GM21723 (cell line): ENCODE results near the gene CSK.
A peak's percentile ranks its signal among the peaks of the same experiment; 100 is the strongest.

ENCODE experiments used
- ATAC-seq: cut with Tn5 transposase; IDR thresholded peaks from one replicate; pipeline ENCODE4 v1.9.1; 2021; ENCODE audit warnings: mild to moderate bottlenecking, moderate library complexity; ENCODE audit not compliant: unreplicated experiment

Gene CSK

DNA sequence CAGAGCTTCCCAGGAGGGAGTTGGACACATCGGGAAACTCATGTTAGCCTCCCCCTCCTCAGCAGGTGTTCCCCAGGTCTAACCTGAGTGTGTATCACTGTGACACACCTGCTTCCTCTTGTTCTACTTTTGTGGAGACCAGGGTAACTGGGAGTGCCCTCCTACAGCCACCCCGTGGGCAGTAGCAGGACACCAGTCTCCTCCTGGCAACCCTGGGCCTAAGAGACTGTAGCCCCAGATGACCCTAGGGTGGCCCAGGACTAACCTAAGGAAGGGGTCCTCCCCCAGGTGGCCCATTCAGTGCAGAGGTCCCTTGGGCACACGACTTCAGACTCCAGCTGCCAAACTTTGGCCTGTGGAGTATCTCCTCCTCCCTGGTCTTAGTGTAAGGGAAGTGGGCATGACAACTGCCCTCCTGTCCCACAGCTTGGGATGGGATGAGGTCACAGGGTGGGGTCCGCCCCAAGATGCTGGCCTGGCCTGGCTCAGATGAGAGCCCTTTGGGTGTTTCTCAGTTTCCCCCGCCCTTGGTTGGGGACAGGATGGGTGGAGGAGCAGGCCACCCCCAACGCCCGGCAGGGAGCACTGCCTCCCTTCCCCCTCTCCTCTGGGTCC lies 4.8 kb downstream of the CSK start:
- ATAC-seq = no peak

DNA sequence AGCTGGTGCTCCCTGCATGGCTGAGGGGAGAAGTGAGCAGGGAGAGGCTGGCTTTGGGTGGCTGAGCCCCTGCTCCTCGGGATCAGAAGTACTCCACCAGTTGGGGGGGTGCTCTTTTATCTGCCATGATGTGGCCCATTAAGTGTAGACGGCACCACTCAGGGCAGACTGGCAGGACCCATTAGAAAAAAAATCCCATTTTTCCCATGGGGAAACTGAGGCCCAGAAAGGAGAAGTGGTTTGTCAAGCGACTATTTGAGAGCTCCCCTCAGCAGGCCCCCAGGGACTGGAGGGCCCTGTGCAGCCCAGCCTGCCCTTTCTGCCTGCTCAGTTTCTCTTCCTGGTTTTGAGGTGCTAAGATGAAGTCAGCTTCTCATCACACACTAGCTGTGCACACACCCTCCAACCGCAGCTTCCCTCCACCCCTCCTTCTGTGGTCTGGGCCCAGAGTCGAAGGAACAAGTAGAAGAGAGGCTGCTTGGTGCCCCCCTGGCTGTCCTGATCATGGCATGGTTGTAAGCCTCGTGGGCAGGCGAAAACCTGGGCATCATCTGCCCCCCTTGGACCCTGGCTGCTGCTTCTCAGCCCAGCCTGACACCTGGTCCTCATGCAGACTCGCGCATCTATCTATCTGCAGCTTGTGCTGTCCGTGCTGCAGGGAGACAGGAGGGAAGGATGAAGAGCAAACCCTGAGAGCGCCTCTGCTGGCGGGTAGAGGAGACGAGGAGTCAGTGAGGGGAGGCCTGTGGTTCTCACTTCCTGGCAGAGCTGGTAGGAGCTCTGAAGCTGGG lies 5.6 kb downstream of the CSK start:
- peak; percentile 42 for ATAC-seq

GRCh38 chr15:74788042-74788682 lies 6.3 kb downstream of the CSK start:
- ATAC-seq = no peak

DNA sequence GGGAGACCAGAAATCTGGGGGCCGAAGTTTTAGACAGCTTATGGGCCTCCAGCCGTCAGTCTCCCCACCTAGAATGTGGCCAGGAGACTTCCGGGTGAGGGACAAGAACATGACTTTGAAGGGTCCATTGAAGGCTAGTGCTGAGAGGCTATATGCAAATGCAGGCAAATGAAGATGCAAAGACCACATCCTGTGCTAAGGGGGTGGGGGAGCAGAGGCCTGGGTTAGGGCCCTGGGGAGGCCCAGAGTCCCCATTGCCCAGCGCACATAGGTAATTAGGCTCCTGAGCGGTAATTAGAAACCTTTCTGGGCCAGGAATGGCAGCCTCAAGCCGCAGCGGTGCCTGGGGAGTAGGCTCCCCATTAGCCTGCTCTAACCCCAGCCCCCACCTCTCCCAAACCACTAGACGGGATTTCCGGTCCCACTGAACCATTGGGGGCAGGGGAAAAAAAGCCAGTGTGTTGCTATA lies 6.8 kb downstream of the CSK start:
- peak; percentile 25 for ATAC-seq

DNA sequence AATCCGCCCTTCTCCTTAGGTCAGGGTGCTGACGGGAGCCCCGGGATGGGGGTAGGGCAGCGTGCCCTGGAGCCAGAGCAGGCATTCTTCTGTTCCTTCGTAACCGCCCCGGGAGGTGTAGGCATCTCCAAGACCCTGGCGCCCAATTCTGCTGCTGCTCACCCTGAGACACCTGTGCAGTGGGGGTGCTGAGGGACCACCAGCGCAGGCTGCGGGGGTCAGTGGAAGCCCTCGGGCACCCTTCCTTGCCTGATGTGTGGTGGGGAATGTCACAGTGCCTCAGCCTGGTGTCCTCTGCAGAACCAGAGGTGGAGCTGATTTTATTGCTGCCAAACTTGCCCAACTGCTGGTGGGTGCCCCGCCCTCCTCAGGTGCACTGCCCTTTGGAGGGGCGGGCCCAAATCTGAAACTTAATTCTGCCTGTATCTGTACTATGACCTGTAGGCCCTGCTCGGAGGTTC lies 7.3 kb downstream of the CSK start:
- ATAC-seq = no peak

- no peak for ATAC-seq
Observed at GRCh38 chr15:74789741-74790079, 7.8 kb downstream of the CSK start.

- ATAC-seq = no peak
Observed at GRCh38 chr15:74790080-74790916, 8.4 kb downstream of the CSK start.

- ATAC-seq = no peak
Observed at GRCh38 chr15:74791007-74791406, 9.1 kb downstream of the CSK start.

DNA sequence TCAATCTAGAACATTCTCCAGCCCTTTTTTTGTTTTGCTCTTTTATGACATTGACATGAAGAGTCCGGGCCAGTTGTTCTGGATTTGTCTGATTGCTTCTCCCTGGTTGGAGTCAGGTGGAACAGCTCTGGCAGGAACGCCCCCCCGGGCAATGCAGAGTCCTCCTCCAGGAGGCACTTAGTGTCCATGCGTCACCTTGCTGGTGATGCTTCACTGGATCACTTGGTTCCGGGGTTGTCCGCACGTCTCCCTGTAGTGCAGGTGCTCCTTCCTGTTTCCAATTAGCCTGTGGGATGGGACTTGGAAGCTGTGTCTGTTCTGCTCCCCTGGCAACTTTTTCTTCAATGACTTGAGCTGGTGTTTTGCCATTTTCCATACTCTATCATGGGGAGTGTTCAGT lies 9.8 kb downstream of the CSK start:
- no peak for ATAC-seq

GRCh38 chr15:74792227-74793016 lies 10.5 kb downstream of the CSK start:
- ATAC-seq = no peak

DNA sequence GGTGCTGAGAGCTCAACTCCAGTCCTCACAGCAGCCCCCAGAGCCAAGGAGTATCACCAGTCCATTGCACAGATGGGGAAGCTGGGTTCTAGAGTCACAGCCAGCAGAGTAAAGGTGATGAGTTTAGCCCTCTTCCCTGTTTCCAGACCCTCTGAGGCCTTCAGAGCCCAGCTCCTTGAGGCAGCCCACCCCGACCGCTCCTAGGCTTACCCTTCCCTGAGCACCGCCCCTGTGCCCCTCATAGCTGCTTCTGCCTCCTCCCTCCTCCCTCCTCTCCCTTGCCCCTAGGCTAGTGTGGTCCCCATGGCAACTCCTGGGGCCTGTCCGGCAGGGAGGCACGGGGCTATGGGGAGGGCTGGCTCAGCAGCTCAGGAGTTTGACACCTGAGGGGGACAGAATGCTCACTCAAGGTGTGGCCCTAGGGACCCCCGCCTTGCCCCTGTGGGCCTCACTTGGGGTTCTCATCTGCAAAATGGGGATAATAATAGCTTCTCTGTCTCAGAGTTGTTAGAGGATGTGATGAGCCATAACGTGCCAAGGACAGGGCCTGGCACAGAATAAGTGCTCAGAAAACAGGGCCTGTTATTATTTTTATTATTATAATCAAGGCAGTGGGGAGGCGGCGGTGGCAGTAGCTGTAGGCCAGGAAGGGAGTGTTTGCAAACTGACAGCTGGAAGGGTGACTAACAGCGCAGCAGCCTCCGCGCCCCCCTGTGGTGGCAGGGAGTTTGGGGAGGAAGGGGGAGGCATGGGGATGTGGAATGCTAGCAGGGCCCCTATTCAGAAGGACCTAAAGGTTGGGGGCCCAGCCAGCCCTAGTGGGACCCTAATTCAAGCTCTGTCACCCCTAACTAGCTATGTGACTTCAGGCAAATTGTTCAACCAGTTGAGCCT lies 11.5 kb downstream of the CSK start:
- ATAC-seq = no peak

GRCh38 chr15:74794248-74794969 lies 12.5 kb downstream of the CSK start:
- ATAC-seq = no peak

DNA sequence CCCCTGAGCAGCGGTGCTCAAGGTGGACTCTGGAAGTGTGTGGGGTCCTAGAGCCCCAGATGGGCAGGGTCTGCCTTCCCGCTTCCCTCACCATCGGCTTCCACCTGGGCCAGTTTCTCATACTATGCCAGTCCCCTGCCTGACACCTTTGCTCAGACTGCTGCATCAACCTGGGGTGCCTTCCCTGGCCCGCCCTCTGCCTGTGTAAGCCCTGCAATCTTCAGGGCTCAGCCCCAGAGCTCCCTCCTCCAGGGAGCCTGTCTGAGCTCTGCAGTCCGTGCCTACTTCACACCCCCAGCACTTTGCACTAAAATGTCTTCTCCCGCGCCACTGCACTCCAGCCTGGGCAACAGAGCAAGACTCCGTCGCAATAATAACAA lies 13.1 kb downstream of the CSK start:
- no peak for ATAC-seq

- no peak for ATAC-seq
Observed at GRCh38 chr15:74795966-74796625, 14.2 kb downstream of the CSK start.

GRCh38 chr15:74798388-74799254 lies 16.7 kb downstream of the CSK start:
- ATAC-seq = no peak

- no peak for ATAC-seq
Observed at GRCh38 chr15:74799255-74799855, 17.5 kb downstream of the CSK start.
